ENCODE results near the gene HOXD12.

The HOXD12 gene

DNA sequence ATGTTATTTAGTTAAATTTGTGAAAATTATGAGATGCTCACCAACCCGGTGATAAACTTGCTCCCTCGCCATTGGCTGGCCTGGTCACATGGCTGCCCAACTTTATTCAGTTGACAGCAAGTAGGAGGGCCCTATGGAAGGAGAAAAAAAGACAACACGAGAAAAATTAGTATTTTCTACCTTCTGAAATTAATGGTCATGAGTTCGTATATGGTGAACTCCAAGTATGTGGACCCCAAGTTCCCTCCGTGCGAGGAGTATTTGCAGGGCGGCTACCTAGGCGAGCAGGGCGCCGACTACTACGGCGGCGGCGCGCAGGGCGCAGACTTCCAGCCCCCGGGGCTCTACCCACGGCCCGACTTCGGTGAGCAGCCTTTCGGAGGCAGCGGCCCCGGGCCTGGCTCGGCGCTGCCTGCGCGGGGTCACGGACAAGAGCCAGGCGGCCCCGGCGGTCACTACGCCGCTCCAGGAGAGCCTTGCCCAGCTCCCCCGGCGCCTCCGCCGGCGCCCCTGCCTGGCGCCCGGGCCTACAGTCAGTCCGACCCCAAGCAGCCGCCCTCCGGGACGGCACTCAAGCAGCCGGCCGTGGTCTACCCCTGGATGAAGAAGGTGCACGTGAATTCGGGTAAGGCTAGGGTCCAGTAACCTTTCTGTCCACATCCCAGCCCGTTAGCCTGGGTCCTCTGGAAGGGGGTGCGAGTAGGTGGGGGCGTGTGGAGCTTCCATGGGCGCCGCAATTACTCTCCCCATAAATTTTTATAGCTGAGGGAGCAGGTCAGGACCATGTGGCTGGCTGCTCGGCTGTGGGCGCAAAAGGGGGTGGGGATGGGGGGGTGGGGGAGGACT lies 52.1 kb downstream of the HOXD12 start, which contains the start of gene HOXD4:
Gene HOXD4 (plus strand): TSS at position 109 of the 846 bp plus-strand sequence. CDS start 84 bp downstream, at position 193.
- no peak for DNase-seq

Measured in CD4-positive, alpha-beta T cell treated with Interleukin-21 for 1 hour (primary cell).